ENCODE data around the gene KMT2C. TPM values are rescaled to one million over a fixed set of nuclear protein-coding genes. Genes with fewer than 3 reads are reported as not detected.
"Not testable (repeated sequence)": the region's sequence is repeated elsewhere in the genome, so short reads cannot be mapped to it uniquely, and the experiment has no call there.

Gene KMT2C
- total and polyA plus RNA-seq, 4 donors, result 28.3 to 74.3 (median 51.9) TPM

DNA sequence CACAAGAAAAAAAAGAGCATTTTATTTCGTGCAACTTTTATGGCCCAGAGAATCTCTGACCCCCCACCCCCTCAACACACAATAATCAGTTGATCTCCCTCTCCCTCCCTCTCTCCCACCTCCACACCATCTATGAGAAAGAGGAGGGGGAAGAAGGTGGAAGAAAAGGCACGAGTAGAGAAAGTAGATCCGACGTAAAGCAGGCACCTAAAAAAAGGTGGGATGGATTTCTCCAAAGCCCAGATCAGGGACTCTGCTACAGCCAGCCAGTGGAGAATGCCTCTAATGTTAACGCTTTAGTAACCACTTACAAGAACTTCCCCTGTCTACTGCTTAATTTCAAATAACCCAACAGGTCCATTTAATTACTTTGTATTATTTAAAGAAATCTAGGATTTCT, 24.4 kb downstream of the KMT2C start:
- H3K36me3 ChIP-seq (ENCODE audit: control insufficient read depth, insufficient read depth, low read length), result no peaks in the 10 kb centered on the region
- no peak overlapping the region for H3K27ac ChIP-seq (ENCODE audit: low read depth, low read length)
- peak overlapping the region; percentile 10 for H3K4me3 ChIP-seq (ENCODE audit: low read depth, low read length)
- peak in 2 of 6 donors; percentile 44 to 78 for DNase-seq (ENCODE audit: low read depth in 4 of 6, low spot score in 6 of 6)
- peaks cover 8% of the 10 kb centered on the region for H3K9me3 ChIP-seq (ENCODE audit: control insufficient read depth, insufficient read depth, low read length)
- peaks cover 3% of the 10 kb centered on the region for H3K4me1 ChIP-seq (ENCODE audit: control insufficient read depth, insufficient read depth, low read length)
- no CpG with 5 or more reads among the region's 5 CpGs for WGBS (ENCODE audit: insufficient coverage)
- no peaks in the 10 kb centered on the region for H3K27me3 ChIP-seq (ENCODE audit: control insufficient read depth, insufficient read depth, low read length)

DNA sequence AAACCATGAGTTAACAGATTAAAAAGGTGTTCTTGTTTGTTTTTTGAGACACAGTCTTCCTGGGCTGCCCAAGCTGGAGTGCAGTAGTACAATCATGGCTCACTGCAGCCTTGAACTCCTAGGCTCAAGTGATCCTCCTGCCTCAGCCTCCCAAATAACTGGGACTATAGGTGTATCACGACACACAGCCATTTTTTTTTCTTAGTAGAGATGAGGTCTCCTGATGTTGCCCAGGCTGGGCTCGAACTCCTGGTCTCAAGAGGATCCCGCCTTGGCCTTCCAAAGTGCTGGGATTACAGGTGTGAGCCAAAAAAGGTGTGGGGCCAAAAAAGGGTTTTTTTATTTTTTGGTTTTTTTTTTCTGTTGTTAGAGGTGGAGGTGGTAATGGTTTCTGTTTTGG, 29.3 kb downstream of the KMT2C start:
- H3K27me3 ChIP-seq (ENCODE audit: control insufficient read depth, insufficient read depth, low read length), result no peaks in the 10 kb centered on the region
- no peaks in the 10 kb centered on the region for H3K36me3 ChIP-seq (ENCODE audit: control insufficient read depth, insufficient read depth, low read length)
- H3K4me1 ChIP-seq (ENCODE audit: control insufficient read depth, insufficient read depth, low read length), result no peaks in the 10 kb centered on the region
- no peak overlapping the region for H3K4me3 ChIP-seq (ENCODE audit: low read depth, low read length)
- H3K27ac ChIP-seq (ENCODE audit: low read depth, low read length), result no peak overlapping the region
- DNase-seq (ENCODE audit: low read depth in 4 of 6, low spot score in 6 of 6), result no peak
- WGBS (ENCODE audit: insufficient coverage), result 38% methylated on average over 3 of the region's 3 CpGs
- peaks cover 12% of the 10 kb centered on the region for H3K9me3 ChIP-seq (ENCODE audit: control insufficient read depth, insufficient read depth, low read length)

- H3K27me3 ChIP-seq (ENCODE audit: control insufficient read depth, insufficient read depth, low read length); H3K27ac ChIP-seq (ENCODE audit: low read depth, low read length); H3K36me3 ChIP-seq (ENCODE audit: control insufficient read depth, insufficient read depth, low read length); H3K4me3 ChIP-seq (ENCODE audit: low read depth, low read length); H3K4me1 ChIP-seq (ENCODE audit: control insufficient read depth, insufficient read depth, low read length); DNase-seq (ENCODE audit: low read depth in 4 of 6, low spot score in 6 of 6): not testable (repeated sequence)
- WGBS (ENCODE audit: insufficient coverage), result 39% methylated on average over 2 of the region's 2 CpGs
- peaks cover 12% of the 10 kb centered on the region for H3K9me3 ChIP-seq (ENCODE audit: control insufficient read depth, insufficient read depth, low read length)
These were observed 29.8 kb downstream of the KMT2C start for GRCh38 chr7:152406030-152406429.

DNA sequence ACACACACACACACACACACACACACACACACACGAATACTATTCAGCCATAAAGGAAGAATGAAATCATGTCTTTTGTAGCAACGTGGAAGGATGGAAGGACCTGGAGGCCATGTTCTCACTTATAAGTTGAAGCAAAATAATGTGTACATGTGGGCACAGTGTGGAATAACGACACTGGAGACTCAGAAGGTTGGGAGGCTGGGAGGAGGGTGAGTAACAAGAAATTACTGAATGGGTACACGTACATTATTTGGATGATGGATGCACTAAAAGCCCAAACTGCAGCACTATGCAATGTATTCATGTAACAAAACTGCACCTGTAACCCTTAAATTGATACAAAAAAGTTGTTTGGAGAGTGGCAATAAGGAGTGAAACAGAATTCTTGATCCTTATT, 32.1 kb downstream of the KMT2C start:
- WGBS (ENCODE audit: insufficient coverage), result 37% methylated on average over 3 of the region's 4 CpGs
- peaks cover 12% of the 10 kb centered on the region for H3K9me3 ChIP-seq (ENCODE audit: control insufficient read depth, insufficient read depth, low read length)

DNA sequence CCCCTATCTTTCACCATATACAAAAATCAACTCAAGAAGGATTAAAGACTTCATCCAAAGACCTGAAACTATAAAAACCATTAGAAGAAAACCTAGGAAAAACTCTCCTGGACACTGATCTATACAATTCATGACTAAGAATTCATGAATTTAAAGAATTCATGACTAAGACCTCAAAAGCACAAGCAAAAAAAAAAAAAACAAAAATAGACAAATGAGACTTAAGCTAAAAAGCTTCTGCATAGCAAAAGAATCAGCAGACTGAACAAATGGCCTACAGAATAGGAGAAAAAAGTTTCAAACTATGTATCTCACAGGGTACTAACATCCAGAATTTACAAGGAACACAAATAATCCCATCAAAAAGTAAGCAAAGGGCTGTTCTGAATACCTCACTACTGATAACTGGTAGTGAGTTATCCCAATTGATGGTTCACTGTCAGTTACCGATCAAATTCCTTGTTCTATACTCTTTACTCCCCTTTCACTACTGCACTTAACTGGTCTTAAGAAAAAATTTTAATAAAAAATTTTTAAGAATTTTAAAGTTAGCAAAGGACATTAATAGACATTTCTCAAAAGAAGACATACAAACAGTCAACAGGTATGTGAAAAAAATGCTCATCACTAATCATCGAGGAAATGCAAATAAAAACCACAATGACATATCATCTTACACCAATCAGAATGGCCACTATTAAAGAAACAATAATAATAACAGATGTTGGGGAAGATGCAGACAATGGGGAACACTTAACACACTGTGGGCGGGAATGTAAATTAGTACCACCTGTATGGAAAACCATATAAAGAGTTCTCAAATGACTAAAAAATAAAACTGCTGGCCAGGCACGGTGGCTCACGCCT, 33.2 kb downstream of the KMT2C start:
- H3K27ac ChIP-seq (ENCODE audit: low read depth, low read length), result no peak overlapping the region
- H3K4me3 ChIP-seq (ENCODE audit: low read depth, low read length), result no peak overlapping the region
- no peak for DNase-seq (ENCODE audit: low read depth in 4 of 6, low spot score in 6 of 6)
- H3K4me1 ChIP-seq (ENCODE audit: control insufficient read depth, insufficient read depth, low read length), result peaks cover 3% of the 10 kb centered on the region
- H3K9me3 ChIP-seq (ENCODE audit: control insufficient read depth, insufficient read depth, low read length), result peaks cover 12% of the 10 kb centered on the region
- H3K36me3 ChIP-seq (ENCODE audit: control insufficient read depth, insufficient read depth, low read length), result no peaks in the 10 kb centered on the region
- no peaks in the 10 kb centered on the region for H3K27me3 ChIP-seq (ENCODE audit: control insufficient read depth, insufficient read depth, low read length)
- WGBS (ENCODE audit: insufficient coverage), result 76% methylated on average over 3 of the region's 5 CpGs

More for the DNA sequence above, 32.1 kb downstream of the KMT2C start:
- DNase-seq (ENCODE audit: low read depth in 4 of 6, low spot score in 6 of 6), result no peak
- Histone ChIP-seq H3K4me3 (ENCODE audit: low read depth, low read length) (no peak overlapping the region), H3K4me1 (ENCODE audit: control insufficient read depth, insufficient read depth, low read length) (peaks cover 3% of the 10 kb centered on the region), H3K27ac (ENCODE audit: low read depth, low read length) (no peak overlapping the region), H3K27me3 (ENCODE audit: control insufficient read depth, insufficient read depth, low read length) (no peaks in the 10 kb centered on the region), H3K36me3 (ENCODE audit: control insufficient read depth, insufficient read depth, low read length) (no peaks in the 10 kb centered on the region)

GRCh38 chr7:152399344-152399743, 36.5 kb downstream of the KMT2C start:
- no peak overlapping the region for H3K4me3 ChIP-seq (ENCODE audit: low read depth, low read length)
- H3K4me1 ChIP-seq (ENCODE audit: control insufficient read depth, insufficient read depth, low read length), result peaks cover 3% of the 10 kb centered on the region
- H3K27ac ChIP-seq (ENCODE audit: low read depth, low read length), result no peak overlapping the region
- DNase-seq (ENCODE audit: low read depth in 4 of 6, low spot score in 6 of 6), result no peak
- H3K36me3 ChIP-seq (ENCODE audit: control insufficient read depth, insufficient read depth, low read length), result no peaks in the 10 kb centered on the region
- no peaks in the 10 kb centered on the region for H3K9me3 ChIP-seq (ENCODE audit: control insufficient read depth, insufficient read depth, low read length)
- no peaks in the 10 kb centered on the region for H3K27me3 ChIP-seq (ENCODE audit: control insufficient read depth, insufficient read depth, low read length)

GRCh38 chr7:152395112-152395511, 40.7 kb downstream of the KMT2C start:
- Histone ChIP-seq H3K4me3 (ENCODE audit: low read depth, low read length) (no peak overlapping the region), H3K27ac (ENCODE audit: low read depth, low read length) (no peak overlapping the region), H3K36me3 (ENCODE audit: control insufficient read depth, insufficient read depth, low read length) (no peaks in the 10 kb centered on the region), H3K4me1 (ENCODE audit: control insufficient read depth, insufficient read depth, low read length) (peaks cover 3% of the 10 kb centered on the region), H3K27me3 (ENCODE audit: control insufficient read depth, insufficient read depth, low read length) (no peaks in the 10 kb centered on the region), H3K9me3 (ENCODE audit: control insufficient read depth, insufficient read depth, low read length) (no peaks in the 10 kb centered on the region)
- no peak for DNase-seq (ENCODE audit: low read depth in 4 of 6, low spot score in 6 of 6)
- 98% methylated on average over 6 of the region's 7 CpGs for WGBS (ENCODE audit: insufficient coverage)

GRCh38 chr7:152394214-152394613, 41.6 kb downstream of the KMT2C start:
- H3K36me3 ChIP-seq (ENCODE audit: control insufficient read depth, insufficient read depth, low read length); H3K4me1 ChIP-seq (ENCODE audit: control insufficient read depth, insufficient read depth, low read length); H3K9me3 ChIP-seq (ENCODE audit: control insufficient read depth, insufficient read depth, low read length); H3K4me3 ChIP-seq (ENCODE audit: low read depth, low read length); H3K27ac ChIP-seq (ENCODE audit: low read depth, low read length); H3K27me3 ChIP-seq (ENCODE audit: control insufficient read depth, insufficient read depth, low read length): not testable (repeated sequence)
- DNase-seq (ENCODE audit: low read depth in 4 of 6, low spot score in 6 of 6), result peak in 2 of 6 donors; percentile 33 to 39
- WGBS (ENCODE audit: insufficient coverage), result 46% methylated on average over 3 of the region's 3 CpGs

GRCh38 chr7:152392254-152392653, 43.5 kb downstream of the KMT2C start:
- Histone ChIP-seq H3K9me3 (ENCODE audit: control insufficient read depth, insufficient read depth, low read length) (peaks cover 2% of the 10 kb centered on the region), H3K27ac (ENCODE audit: low read depth, low read length) (no peak overlapping the region), H3K4me1 (ENCODE audit: control insufficient read depth, insufficient read depth, low read length) (no peaks in the 10 kb centered on the region), H3K36me3 (ENCODE audit: control insufficient read depth, insufficient read depth, low read length) (no peaks in the 10 kb centered on the region), H3K4me3 (ENCODE audit: low read depth, low read length) (no peak overlapping the region), H3K27me3 (ENCODE audit: control insufficient read depth, insufficient read depth, low read length) (no peaks in the 10 kb centered on the region)
- no CpG with 5 or more reads among the region's 1 CpG for WGBS (ENCODE audit: insufficient coverage)
- no peak for DNase-seq (ENCODE audit: low read depth in 4 of 6, low spot score in 6 of 6)

DNA sequence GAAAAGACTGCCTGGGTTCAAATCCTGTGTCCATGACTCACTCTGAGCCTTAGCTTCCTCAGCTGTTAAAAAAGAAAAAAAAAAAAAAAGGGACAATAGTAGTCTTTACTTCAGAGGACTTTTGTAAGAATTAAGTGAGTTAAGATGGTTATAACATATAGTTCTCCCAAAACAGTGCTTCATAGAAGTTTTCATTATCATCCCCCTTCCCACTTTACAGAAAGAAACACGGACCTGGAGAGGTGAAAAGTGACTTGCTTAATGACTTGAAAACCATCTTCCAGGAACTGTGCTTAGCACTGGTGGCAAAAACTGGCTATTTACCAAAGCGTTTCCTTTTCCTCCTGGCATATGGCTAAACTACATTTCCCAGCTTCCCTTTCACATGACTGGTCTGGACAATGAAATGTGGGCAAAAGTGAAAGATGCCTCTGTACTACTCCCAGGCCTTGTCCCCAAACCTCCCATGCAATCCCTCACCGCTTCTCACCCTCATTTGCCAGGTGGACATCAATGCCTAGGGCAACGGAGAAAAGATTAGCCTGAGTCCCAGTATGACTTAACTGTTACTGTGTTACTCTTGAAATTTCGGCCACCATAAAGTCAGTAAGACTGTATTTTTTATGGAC, 49.6 kb downstream of the KMT2C start:
- DNase-seq (ENCODE audit: low read depth in 4 of 6, low spot score in 6 of 6); H3K36me3 ChIP-seq (ENCODE audit: control insufficient read depth, insufficient read depth, low read length); H3K27me3 ChIP-seq (ENCODE audit: control insufficient read depth, insufficient read depth, low read length); H3K9me3 ChIP-seq (ENCODE audit: control insufficient read depth, insufficient read depth, low read length); H3K4me3 ChIP-seq (ENCODE audit: low read depth, low read length); H3K27ac ChIP-seq (ENCODE audit: low read depth, low read length); H3K4me1 ChIP-seq (ENCODE audit: control insufficient read depth, insufficient read depth, low read length): not testable (repeated sequence)
- WGBS (ENCODE audit: insufficient coverage), result 63% methylated on average over 1 of the region's 5 CpGs
